PC-3 (cell line): ENCODE results near the gene ABCF1. TPM values are rescaled to one million over a fixed set of nuclear protein-coding genes. Genes with fewer than 3 reads are reported as not detected.

Experiments
- ATAC-seq: fragments of 200-7000 bp; cut with Tn5 transposase; 2 replicates; pipeline ENCODE4 v1.9.1; 2020; ENCODE audit warnings: mild to moderate bottlenecking, moderate library complexity
- BruUV-seq: library from RNA; stranded (reverse); fragments of 400-500 nt; replicated peaks from 2 replicates; lab custom pipeline; 2021; lab: Mats Ljungman, UMichigan
- CTCF ChIA-PET: fragments of 300-600 bp; sonication (Branson Sonifier 250); formaldehyde crosslinking; loops from one replicate; lab custom pipeline; 2022; ENCODE audit warnings: antibody characterized with exemption; lab: Charles Lee
- POLR2A ChIA-PET: fragments of 300-600 bp; sonication (Branson Sonifier 250); formaldehyde crosslinking; loops from one replicate; lab custom pipeline; 2022; ENCODE audit warnings: antibody characterized with exemption; ENCODE audit not compliant: unreplicated experiment; lab: Charles Lee
- DNase-seq: peaks from one replicate; pipeline ENCODE4 v3.0.0-alpha.2; 2015
- H2AFZ ChIP-seq: fragments of 300-600 bp; sonication (generic); 2 replicates; pipeline ENCODE4 v1.6.0; 2016; ENCODE audit warnings: antibody characterized with exemption, low read length
- H3F3A ChIP-seq: fragments of 300-600 bp; sonication (generic); one replicate; pipeline ENCODE4 v1.6.0; 2017; ENCODE audit warnings: antibody characterized with exemption, low read length, control low read depth, mild to moderate bottlenecking; ENCODE audit not compliant: unreplicated experiment
- H3K27ac ChIP-seq: fragments of 300-600 bp; sonication (generic); 2 replicates; pipeline ENCODE4 v1.5.1; 2016; ENCODE audit warnings: mild to moderate bottlenecking, low read length
- H3K27me3 ChIP-seq: fragments of 300-600 bp; sonication (generic); 2 replicates; pipeline ENCODE4 v1.6.1; 2016; ENCODE audit warnings: low read length, mixed read lengths
- H3K36me3 ChIP-seq: fragments of 300-600 bp; sonication (generic); 2 replicates; pipeline ENCODE4 v1.6.1; 2016; ENCODE audit warnings: low read depth, mixed run types, low read length, mixed read lengths
- H3K4me1 ChIP-seq: fragments of 300-600 bp; sonication (generic); 2 replicates; pipeline ENCODE4 v1.5.1; 2016; ENCODE audit warnings: low read length; ENCODE audit not compliant: insufficient read depth
- H3K4me2 ChIP-seq: fragments of 300-600 bp; sonication (generic); 2 replicates; pipeline ENCODE4 v1.6.0; 2016; ENCODE audit warnings: low read length
- H3K4me3 ChIP-seq: fragments of 300-600 bp; sonication (generic); 2 replicates; pipeline ENCODE4 v1.5.1; 2016; ENCODE audit warnings: mild to moderate bottlenecking, low read length, mixed read lengths
- H3K79me2 ChIP-seq: fragments of 300-600 bp; sonication (generic); 2 replicates; pipeline ENCODE4 v1.6.1; 2017; ENCODE audit warnings: low read length, mixed read lengths
- H3K9ac ChIP-seq: fragments of 300-600 bp; sonication (generic); 2 replicates; pipeline ENCODE4 v1.6.0; 2016; ENCODE audit warnings: mild to moderate bottlenecking, low read length
- H3K9me2 ChIP-seq: fragments of 300-600 bp; sonication (generic); replicated peaks from 2 replicates; pipeline ENCODE4 v1.6.1; 2016; ENCODE audit warnings: mixed run types, low read length, mixed read lengths
- H3K9me3 ChIP-seq: fragments of 300-600 bp; sonication (generic); 2 replicates; pipeline ENCODE4 v1.6.1; 2016; ENCODE audit warnings: low read length, mixed read lengths
- H4K20me1 ChIP-seq: fragments of 300-600 bp; sonication (generic); 2 replicates; pipeline ENCODE4 v1.6.1; 2016; ENCODE audit warnings: low read length, mixed read lengths
- EZH2 ChIP-seq: fragments of 300-600 bp; sonication (generic); IDR thresholded peaks from one replicate; pipeline ENCODE4 v1.6.1; 2017; ENCODE audit warnings: antibody characterized with exemption, mild to moderate bottlenecking, low read length; ENCODE audit not compliant: unreplicated experiment
- EZH2phosphoT487 ChIP-seq: fragments of 300-600 bp; sonication (generic); IDR thresholded peaks from 2 replicates; pipeline ENCODE4 v1.6.1; 2018; ENCODE audit warnings: mild to moderate bottlenecking, antibody characterized with exemption, low read length, borderline replicate concordance
- intact Hi-C: fragments of 100-400 bp; cut with micrococcal nuclease; formaldehyde crosslinking; loops from 2 replicates; pipeline ENCODE4 v1.9.0; 2023
- total RNA-seq: library from RNA; depleted of rRNA; stranded (reverse); fragments of >200 nt; gene quantifications from 2 replicates; pipeline ENCODE4 v1.2.3, GENCODE V29; 2014
- TF ChIP-seq, protein P1 (sequence below): fragments of 300-600 bp; sonication (generic); conservative IDR thresholded peaks from 2 replicates; pipeline ENCODE4 v1.5.1; 2017; ENCODE audit warnings: antibody characterized with exemption, low read depth, mild to moderate bottlenecking, low read length

Gene ABCF1
- total RNA-seq, 1 experiment from 2014 or later: 67.3 TPM

DNA sequence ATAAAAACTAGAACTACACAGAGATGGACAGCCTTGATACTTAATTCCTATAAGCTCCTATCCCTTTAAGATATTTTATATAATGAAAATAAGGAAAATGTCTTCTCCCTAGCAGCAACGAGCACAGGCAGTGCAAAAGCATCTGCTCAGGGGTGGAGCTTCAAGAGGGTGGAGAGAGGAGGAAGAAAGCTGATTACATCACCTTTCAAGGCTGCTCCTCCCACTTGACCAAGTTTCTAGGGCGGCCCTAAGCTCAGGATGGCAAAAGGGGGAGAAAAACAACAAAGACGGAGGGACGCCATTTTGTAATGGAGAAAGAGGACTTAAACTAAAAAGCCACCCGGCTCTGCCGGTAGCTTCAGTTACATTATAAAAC is 43.6 kb downstream of the ABCF1 start:
- peak; percentile 56 for ATAC-seq
- H3F3A ChIP-seq: peaks cover 25% of the 10 kb centered on the region
- H3K9me3 ChIP-seq: no peaks in the 10 kb centered on the region
- H3K4me3 ChIP-seq: peak overlapping the region; percentile 86
- ChIA-PET CTCF (interaction anchor here (0.6 to 1.1 kb wide), 3 partner anchors 18 to 472 kb away, joined by 3 to 5 read pairs (median 4); partner anchors contain the start of gene VARS2), POLR2A (interaction anchor here (0.5 to 0.9 kb wide), 9 partner anchors 22 to 1141 kb away, joined by 3 to 32 read pairs (median 7); partner anchors contain the start of genes ABCF1 and PRR3)
- peak; percentile 95 for DNase-seq
- peak overlapping the region; percentile 99 for H3K9ac ChIP-seq
- BruUV-seq: no TSS peak
- no peak overlapping the region for H2AFZ ChIP-seq
- peaks cover 42% of the 10 kb centered on the region for H4K20me1 ChIP-seq
- H3K36me3 ChIP-seq: peaks cover 27% of the 10 kb centered on the region
- peaks cover 77% of the 10 kb centered on the region for H3K79me2 ChIP-seq
- peak overlapping the region; percentile 99 for H3K4me2 ChIP-seq
- intact Hi-C loops: no loop called here
- peaks cover 40% of the 10 kb centered on the region for H3K4me1 ChIP-seq
- no peak for TF ChIP-seq EZH2
- H3K9me2 ChIP-seq: no peaks in the 10 kb centered on the region
- H3K27me3 ChIP-seq: no peaks in the 10 kb centered on the region
- peak overlapping the region; percentile 92 for H3K27ac ChIP-seq

DNA sequence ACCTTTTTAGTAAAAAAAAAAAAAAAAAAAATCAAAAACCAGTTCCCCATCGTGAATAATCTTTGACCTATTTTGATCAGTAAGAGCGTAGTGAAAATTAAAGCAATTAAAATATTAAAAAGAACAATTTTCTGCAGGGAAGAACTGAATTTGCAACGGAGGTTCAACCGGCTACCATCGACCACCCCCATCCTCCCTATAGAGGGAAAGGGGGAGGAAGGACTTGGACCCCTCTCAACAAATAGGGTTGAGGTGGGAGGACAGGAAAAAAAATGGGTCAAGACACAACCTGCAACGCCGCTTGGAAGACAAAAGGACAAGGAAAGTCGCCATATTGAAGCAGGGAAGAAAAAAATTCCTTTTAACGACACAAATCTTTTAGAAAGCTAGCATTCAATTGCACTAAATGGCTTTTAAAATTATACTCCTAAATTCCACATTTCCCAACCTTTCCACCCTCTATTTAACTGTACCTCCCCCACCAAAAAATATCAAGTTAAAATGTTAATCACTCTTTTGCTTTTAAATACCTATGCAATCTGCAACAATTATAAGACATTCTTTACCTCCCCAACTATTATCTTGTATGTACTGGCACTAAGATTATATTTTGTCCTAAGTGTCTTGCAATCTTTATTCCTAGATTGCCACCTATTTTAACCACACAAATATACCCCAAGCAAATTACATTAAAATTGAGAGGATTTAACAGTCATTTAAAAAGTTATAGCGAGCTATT is 44.1 kb downstream of the ABCF1 start:
- POLR2A ChIA-PET: interaction anchor here (0.5 to 0.9 kb wide), 9 partner anchors 22 to 1140 kb away, joined by 3 to 32 read pairs (median 7); partner anchors contain the start of genes ABCF1 and PRR3
- H3K9me3 ChIP-seq: no peaks in the 10 kb centered on the region
- BruUV-seq: TSS peak; percentile 16
- H3K4me2 ChIP-seq: peak overlapping the region; percentile 99
- peak overlapping the region; percentile 99 for H3K9ac ChIP-seq
- no peaks in the 10 kb centered on the region for H3K27me3 ChIP-seq
- H3F3A ChIP-seq: peaks cover 25% of the 10 kb centered on the region
- intact Hi-C loops: no loop called here
- H3K79me2 ChIP-seq: peaks cover 72% of the 10 kb centered on the region
- DNase-seq (peak; percentile 65), ATAC-seq (no peak)
- H3K4me3 ChIP-seq: peak overlapping the region; percentile 86
- H3K27ac ChIP-seq: peak overlapping the region; percentile 92
- peaks cover 40% of the 10 kb centered on the region for H3K4me1 ChIP-seq
- CTCF ChIA-PET: interaction anchor here (0.6 to 1.1 kb wide), 3 partner anchors 18 to 472 kb away, joined by 3 to 5 read pairs (median 4); partner anchors contain the start of gene VARS2
- H4K20me1 ChIP-seq: peaks cover 42% of the 10 kb centered on the region
- H3K36me3 ChIP-seq: peaks cover 23% of the 10 kb centered on the region
- no peaks in the 10 kb centered on the region for H3K9me2 ChIP-seq
- TF ChIP-seq, protein P1, sequence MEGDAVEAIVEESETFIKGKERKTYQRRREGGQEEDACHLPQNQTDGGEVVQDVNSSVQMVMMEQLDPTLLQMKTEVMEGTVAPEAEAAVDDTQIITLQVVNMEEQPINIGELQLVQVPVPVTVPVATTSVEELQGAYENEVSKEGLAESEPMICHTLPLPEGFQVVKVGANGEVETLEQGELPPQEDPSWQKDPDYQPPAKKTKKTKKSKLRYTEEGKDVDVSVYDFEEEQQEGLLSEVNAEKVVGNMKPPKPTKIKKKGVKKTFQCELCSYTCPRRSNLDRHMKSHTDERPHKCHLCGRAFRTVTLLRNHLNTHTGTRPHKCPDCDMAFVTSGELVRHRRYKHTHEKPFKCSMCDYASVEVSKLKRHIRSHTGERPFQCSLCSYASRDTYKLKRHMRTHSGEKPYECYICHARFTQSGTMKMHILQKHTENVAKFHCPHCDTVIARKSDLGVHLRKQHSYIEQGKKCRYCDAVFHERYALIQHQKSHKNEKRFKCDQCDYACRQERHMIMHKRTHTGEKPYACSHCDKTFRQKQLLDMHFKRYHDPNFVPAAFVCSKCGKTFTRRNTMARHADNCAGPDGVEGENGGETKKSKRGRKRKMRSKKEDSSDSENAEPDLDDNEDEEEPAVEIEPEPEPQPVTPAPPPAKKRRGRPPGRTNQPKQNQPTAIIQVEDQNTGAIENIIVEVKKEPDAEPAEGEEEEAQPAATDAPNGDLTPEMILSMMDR: no peak
- no peak for TF ChIP-seq EZH2
- TF ChIP-seq EZH2phosphoT487: no peak
- no peak overlapping the region for H2AFZ ChIP-seq

DNA sequence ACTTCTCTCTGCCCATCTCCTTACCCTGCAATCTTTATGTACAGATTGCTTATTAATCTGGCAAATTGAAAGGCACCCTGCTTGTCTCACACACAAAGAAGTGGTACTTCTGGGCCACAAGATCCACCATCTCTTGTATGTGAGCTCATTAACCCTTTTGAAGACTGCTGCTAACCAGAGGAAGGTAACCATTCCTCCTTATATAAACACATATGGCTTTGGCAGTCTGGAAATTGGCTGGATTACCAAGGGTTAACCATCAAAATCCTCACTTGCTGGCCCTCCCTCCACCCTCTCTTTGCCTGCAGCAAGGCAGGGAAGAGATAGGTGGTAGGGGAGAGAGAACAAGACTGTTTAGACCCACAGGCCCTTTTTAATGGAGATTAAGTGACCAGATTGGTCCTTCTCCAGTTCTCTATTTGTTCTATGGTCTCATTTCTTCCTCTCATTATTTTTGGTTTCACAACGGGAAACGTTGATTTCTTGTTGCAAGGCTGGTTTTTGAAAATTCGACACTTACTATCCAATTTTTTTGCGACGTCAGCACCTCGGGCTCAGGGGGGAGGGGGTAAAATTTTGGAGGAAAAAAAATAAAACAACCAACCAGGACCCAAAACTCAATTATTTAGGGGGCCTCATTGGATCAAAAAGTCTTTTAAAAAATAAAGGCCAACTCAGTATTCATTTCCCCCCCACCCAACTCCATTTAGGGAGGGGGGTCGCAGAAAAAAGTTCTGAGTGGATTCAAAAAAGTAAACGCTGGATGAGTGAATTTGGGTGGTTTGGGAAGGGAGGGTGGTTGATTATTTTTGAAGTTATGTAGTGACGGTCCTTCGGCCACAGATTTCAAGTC is 44.9 kb downstream of the ABCF1 start:
- Histone ChIP-seq H3K9ac (peak overlapping the region; percentile 99), H3K4me1 (peaks cover 40% of the 10 kb centered on the region), H3K27me3 (no peaks in the 10 kb centered on the region), H4K20me1 (peaks cover 42% of the 10 kb centered on the region), H3K9me2 (no peaks in the 10 kb centered on the region), H3K9me3 (no peaks in the 10 kb centered on the region), H3K36me3 (peaks cover 26% of the 10 kb centered on the region), H3K4me3 (peak overlapping the region; percentile 86), H3F3A (peaks cover 25% of the 10 kb centered on the region), H3K4me2 (peak overlapping the region; percentile 99), H3K27ac (peak overlapping the region; percentile 92), H3K79me2 (peaks cover 69% of the 10 kb centered on the region), H2AFZ (no peak overlapping the region)
- ATAC-seq: no peak
- ChIA-PET CTCF (no interaction called here), POLR2A (no interaction called here)
- DNase-seq: no peak
- TF ChIP-seq EZH2phosphoT487 (no peak), EZH2 (no peak)
- TF ChIP-seq, protein P1: no peak
- intact Hi-C loops: no loop called here
- BruUV-seq: no TSS peak
